Kidney (tissue), 14 donors: Measurements from ENCODE around the gene ITPR1. TPM values are rescaled to one million over a fixed set of nuclear protein-coding genes. Genes with fewer than 3 reads are reported as not detected.

ENCODE experiments used
- DNase-seq, 5 donors: peaks; one replicate each; pipeline ENCODE4 v3.0.0-alpha.2; 2013 to 2020
- FAIRE-seq: peaks from 2 replicates; lab custom pipeline; 2012; peaks lifted over from hg19 to GRCh38; lab: Jason Lieb, UNC
- H3K27ac ChIP-seq, 2 donors: one replicate each; pipeline ENCODE4 v1.7.0; 2013; ENCODE audit warnings: low read depth in 2 of 2, low read length in 2 of 2, inconsistent platforms in 1 of 2
- H3K27me3 ChIP-seq: one replicate; pipeline ENCODE4 v1.7.1; 2013; ENCODE audit warnings: low read length, inconsistent platforms; ENCODE audit not compliant: control insufficient read depth, insufficient read depth
- H3K36me3 ChIP-seq, 3 donors: one replicate each; pipeline versions ENCODE4 v1.7.0 to v1.7.1; 2013; ENCODE audit warnings: low read length in 3 of 3, control low read depth in 1 of 3, inconsistent platforms in 1 of 3; ENCODE audit not compliant: insufficient read depth in 3 of 3, control insufficient read depth in 2 of 3
- H3K4me1 ChIP-seq, 3 donors: one replicate each; pipeline versions ENCODE4 v1.7.0 to v1.7.1; 2013; ENCODE audit warnings: low read length in 3 of 3, inconsistent platforms in 1 of 3, low read depth in 1 of 3; ENCODE audit not compliant: control insufficient read depth in 2 of 3, insufficient read depth in 2 of 3
- H3K4me3 ChIP-seq, 3 donors: one replicate each; pipeline versions ENCODE4 v1.7.0 to v1.8.1; 2013; ENCODE audit warnings: low read length in 3 of 3, control low read depth in 1 of 3, inconsistent platforms in 1 of 3
- H3K9ac ChIP-seq, 3 donors: one replicate each; pipeline versions ENCODE4 v1.7.0 to v1.7.1; 2013; ENCODE audit warnings: low read length in 3 of 3, control low read depth in 1 of 3, inconsistent platforms in 1 of 3
- H3K9me3 ChIP-seq, 3 donors: one replicate each; pipeline versions ENCODE4 v1.7.0 to v1.7.1; 2013; ENCODE audit warnings: low read length in 3 of 3, control low read depth in 1 of 3, inconsistent platforms in 1 of 3; ENCODE audit not compliant: control insufficient read depth in 2 of 3, insufficient read depth in 1 of 3
- intact Hi-C: fragments of 100-400 bp; cut with DNase I; formaldehyde crosslinking; loops from one replicate; pipeline ENCODE4 v1.11.1; 2022
- polyA plus RNA-seq: library from polyadenylated mRNA; stranded (reverse); fragments of 350-450 nt; fragmentation: Illumina TruSeq; extraction: RNeasy Lipid Tissue Mini Kit (QIAGEN cat#74804); gene quantifications from one replicate; pipeline ENCODE4 v1.2.3, GENCODE V29; 2014; ENCODE audit warnings: low read depth, low replicate concordance; ENCODE audit not compliant: insufficient read depth
- total RNA-seq: library from RNA; stranded (reverse); fragmentation: NEBNext Ultra II Directional; extraction: Animal tissue kit (Norgen Biotek cat#: 25700); gene quantifications from one replicate; pipeline ENCODE4 v1.2.1, GENCODE V29; 2021
- TF ChIP-seq, protein P1 (sequence below): IDR thresholded peaks from 3 replicates; pipeline ENCODE4 v1.5.1; 2012; ENCODE audit warnings: mild to moderate bottlenecking, moderate library complexity, borderline replicate concordance; ENCODE audit not compliant: insufficient read depth; ENCODE audit errors: extremely low read depth
- donor health status: control.
- donor health status: control.
- donor health status: control.
- donor health status: control.
- donor health status: control.
- donor health status: DM: yes; HTN: yes; CAD: no.
- donor health status: Normal renal cell carcinoma (clear cell type).

The ITPR1 gene
- total and polyA plus RNA-seq, 2 donors from 2014 or later: 30.2 to 81.2 TPM

DNA sequence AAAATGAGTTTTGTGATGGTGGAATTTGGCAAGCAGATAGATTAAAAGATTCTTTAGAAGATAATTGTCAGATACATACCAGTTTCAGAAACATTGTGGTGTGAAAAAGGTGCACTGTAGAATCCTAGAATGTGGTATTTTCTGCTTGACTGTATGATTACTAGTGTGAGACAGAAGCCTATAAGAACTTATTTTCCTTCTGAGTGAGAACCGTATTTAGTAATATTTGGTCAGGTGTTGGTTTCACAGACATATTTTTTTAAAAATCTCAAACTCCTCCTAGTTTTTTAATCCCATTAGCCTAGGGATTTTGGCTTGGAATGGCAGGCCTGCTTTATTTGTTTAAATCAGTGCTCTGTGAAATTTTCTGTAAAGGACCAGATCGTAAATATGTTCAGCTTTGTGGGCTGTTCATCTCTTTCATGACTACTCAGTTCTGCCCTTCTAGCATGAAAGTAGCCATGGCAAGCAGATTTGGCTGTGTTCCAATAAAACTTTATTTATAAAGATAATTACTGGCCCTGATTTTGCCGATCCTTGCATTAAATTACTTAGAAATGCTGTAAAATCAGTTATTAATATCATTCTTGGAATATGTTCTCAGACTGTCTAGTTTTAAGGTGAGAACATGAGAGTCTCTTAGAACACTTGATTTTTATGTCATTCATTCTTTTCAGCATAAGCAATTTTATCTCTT is 205.1 kb downstream of the ITPR1 start:
- Histone ChIP-seq H3K9ac (no peak overlapping the region), H3K9me3 (no peaks in the 10 kb centered on the region), H3K27ac (no peak overlapping the region), H3K4me1 (no peaks in the 10 kb centered on the region), H3K27me3 (no peaks in the 10 kb centered on the region), H3K36me3 (peaks cover 11 to 33% (median 18%) of the 10 kb centered on the region in 3 donors), H3K4me3 (no peak overlapping the region)
- DNase-seq (no peak), FAIRE-seq (no peak)
- intact Hi-C loops: no loop called here
- TF ChIP-seq, protein P1, sequence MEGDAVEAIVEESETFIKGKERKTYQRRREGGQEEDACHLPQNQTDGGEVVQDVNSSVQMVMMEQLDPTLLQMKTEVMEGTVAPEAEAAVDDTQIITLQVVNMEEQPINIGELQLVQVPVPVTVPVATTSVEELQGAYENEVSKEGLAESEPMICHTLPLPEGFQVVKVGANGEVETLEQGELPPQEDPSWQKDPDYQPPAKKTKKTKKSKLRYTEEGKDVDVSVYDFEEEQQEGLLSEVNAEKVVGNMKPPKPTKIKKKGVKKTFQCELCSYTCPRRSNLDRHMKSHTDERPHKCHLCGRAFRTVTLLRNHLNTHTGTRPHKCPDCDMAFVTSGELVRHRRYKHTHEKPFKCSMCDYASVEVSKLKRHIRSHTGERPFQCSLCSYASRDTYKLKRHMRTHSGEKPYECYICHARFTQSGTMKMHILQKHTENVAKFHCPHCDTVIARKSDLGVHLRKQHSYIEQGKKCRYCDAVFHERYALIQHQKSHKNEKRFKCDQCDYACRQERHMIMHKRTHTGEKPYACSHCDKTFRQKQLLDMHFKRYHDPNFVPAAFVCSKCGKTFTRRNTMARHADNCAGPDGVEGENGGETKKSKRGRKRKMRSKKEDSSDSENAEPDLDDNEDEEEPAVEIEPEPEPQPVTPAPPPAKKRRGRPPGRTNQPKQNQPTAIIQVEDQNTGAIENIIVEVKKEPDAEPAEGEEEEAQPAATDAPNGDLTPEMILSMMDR: no peak

DNA sequence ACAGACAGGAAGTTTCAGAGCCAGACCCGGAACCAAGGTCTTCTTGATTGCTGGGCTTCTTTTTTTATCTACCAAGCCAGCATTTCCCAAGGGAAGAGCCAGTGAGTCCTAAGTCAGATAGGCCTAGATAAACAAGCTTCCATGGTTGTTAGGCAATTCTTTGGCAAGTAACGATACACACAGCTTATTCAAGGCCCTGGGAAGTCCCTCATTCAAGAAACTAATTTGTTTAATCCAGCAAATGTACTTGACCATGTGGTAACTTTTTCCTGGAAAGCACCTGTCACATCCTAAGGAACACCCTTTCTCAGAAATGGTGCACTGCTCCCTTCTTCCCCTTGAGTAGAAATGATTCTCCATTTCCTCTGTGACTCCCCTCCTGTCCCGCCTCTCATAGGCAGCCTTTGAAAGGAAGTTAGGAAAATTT is 209.9 kb downstream of the ITPR1 start:
- Histone ChIP-seq H3K9me3 (no peaks in the 10 kb centered on the region), H3K27ac (no peak overlapping the region), H3K4me1 (no peaks in the 10 kb centered on the region), H3K4me3 (no peak overlapping the region), H3K9ac (no peak overlapping the region), H3K36me3 (peaks cover 8 to 37% (median 23%) of the 10 kb centered on the region in 3 donors), H3K27me3 (no peaks in the 10 kb centered on the region)
- DNase-seq (no peak), FAIRE-seq (no peak)
- intact Hi-C loops: no loop called here
- TF ChIP-seq, protein P1: no peak

DNA sequence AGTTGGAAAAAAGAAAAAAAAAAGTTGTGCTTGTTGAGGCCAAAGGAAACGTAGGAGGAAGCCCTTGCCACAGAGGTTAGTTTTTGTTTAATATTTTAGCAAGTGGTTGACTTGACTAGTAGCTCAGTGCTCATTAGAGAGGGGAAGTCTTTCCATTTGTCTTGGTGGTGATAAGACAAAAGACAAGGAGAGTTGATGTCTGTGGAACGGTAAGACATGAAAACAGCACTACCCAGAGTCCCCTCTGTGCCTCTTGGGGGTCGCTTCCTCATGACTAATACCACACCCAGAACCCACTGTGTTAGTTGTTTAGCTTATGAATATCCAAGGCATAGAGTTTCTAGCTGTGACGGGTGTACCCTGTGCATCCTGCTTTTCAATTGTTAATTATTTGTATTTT is 211.4 kb downstream of the ITPR1 start:
- H3K36me3 ChIP-seq: peaks cover 8 to 37% (median 23%) of the 10 kb centered on the region in 3 donors
- no peak for FAIRE-seq
- H3K4me1 ChIP-seq: no peaks in the 10 kb centered on the region
- TF ChIP-seq, protein P1: no peak
- intact Hi-C loops: no loop called here
- H3K27ac ChIP-seq: no peak overlapping the region
- no peaks in the 10 kb centered on the region for H3K27me3 ChIP-seq
- no peak for DNase-seq
- H3K9me3 ChIP-seq: no peaks in the 10 kb centered on the region
- H3K4me3 ChIP-seq: no peak overlapping the region
- no peak overlapping the region for H3K9ac ChIP-seq

- peaks cover 0 to 4% (median 0%) of the 10 kb centered on the region in 3 donors for H3K4me1 ChIP-seq
- no peak overlapping the region for H3K9ac ChIP-seq
- no peaks in the 10 kb centered on the region for H3K9me3 ChIP-seq
- DNase-seq: no peak
- H3K27ac ChIP-seq: no peak overlapping the region
- TF ChIP-seq, protein P1: no peak
- no peaks in the 10 kb centered on the region for H3K27me3 ChIP-seq
- H3K4me3 ChIP-seq: no peak overlapping the region
- intact Hi-C loops: no loop called here
- FAIRE-seq: no peak
- H3K36me3 ChIP-seq: peaks cover 7 to 28% (median 18%) of the 10 kb centered on the region in 3 donors
These were observed 214.2 kb downstream of the ITPR1 start for GRCh38 chr3:4707324-4707723.
